HepG2 (cell line): ENCODE results near the gene NUDT10. TPM values are rescaled to one million over a fixed set of nuclear protein-coding genes. Genes with fewer than 3 reads are reported as not detected.

Source experiments
- ATAC-seq: fragments of 200-7000 bp; cut with Tn5 transposase; 3 replicates; pipeline ENCODE4 v1.9.1; 2020; ENCODE audit warnings: mild to moderate bottlenecking, moderate library complexity
- BruUV-seq: library from RNA; stranded (reverse); fragments of 400-500 nt; replicated peaks from 2 replicates; lab custom pipeline; 2021; lab: Mats Ljungman, UMichigan
- CTCF ChIA-PET: fragments of 300-600 bp; formaldehyde crosslinking; extraction: SDS; loops from one replicate; lab custom pipeline; 2021; ENCODE audit warnings: low total read pairs, inconsistent platforms, low intra/inter-chr PET ratio; lab: Yijun Ruan, JAX
- POLR2A ChIA-PET: fragments of 350-600 bp; sonication (Branson Sonifier 250); formaldehyde crosslinking; loops from one replicate; lab custom pipeline; 2020; ENCODE audit warnings: antibody characterized with exemption, inconsistent platforms; lab: Yijun Ruan, JAX
- DNase-seq: peaks from one replicate; pipeline ENCODE4 v3.0.0-alpha.2; 2015; ENCODE audit warnings: low spot score
- FAIRE-seq: peaks from 3 replicates; lab custom pipeline; 2011; peaks lifted over from hg19 to GRCh38; lab: Jason Lieb, UNC
- H2AFZ ChIP-seq: one replicate; pipeline ENCODE4 v1.6.1; 2011; ENCODE audit warnings: low read length, inconsistent platforms
- H3K27ac ChIP-seq: fragments of 300-600 bp; 3 replicates; pipeline ENCODE4 v1.8.0; 2011; ENCODE audit warnings: mixed run types, mild to moderate bottlenecking, mixed read lengths, low read length, inconsistent platforms; ENCODE audit not compliant: insufficient read depth; ENCODE audit errors: extremely low read length
- H3K27me3 ChIP-seq, 2 experiments: fragments of 200-600 bp in 1 of 2; 2 replicates in 1 of 2; 3 replicates in 1 of 2; pipeline versions ENCODE4 v1.6.0 to v1.8.0; 2011; ENCODE audit warnings: low read length in 2 of 2, mild to moderate bottlenecking in 2 of 2, moderate library complexity in 2 of 2, inconsistent platforms in 1 of 2; ENCODE audit not compliant: insufficient read depth in 2 of 2, control insufficient read depth in 1 of 2
- H3K36me3 ChIP-seq, 2 experiments: fragments of 200-600 bp in 1 of 2; replicated peaks in 1 of 2; 2 replicates in 1 of 2; 3 replicates in 1 of 2; pipeline versions ENCODE4 v1.5.1 to v1.8.0; 2011; ENCODE audit warnings: low read length in 2 of 2, inconsistent platforms in 1 of 2; ENCODE audit not compliant: insufficient read depth in 2 of 2, control insufficient read depth in 1 of 2
- H3K4me1 ChIP-seq: 2 replicates; pipeline ENCODE4 v1.5.1; 2012; ENCODE audit warnings: low read length, inconsistent platforms; ENCODE audit not compliant: insufficient read depth
- H3K4me2 ChIP-seq: 2 replicates; pipeline ENCODE4 v1.6.0; 2011; ENCODE audit warnings: low read depth, low read length, inconsistent platforms
- H3K4me3 ChIP-seq, 3 experiments: fragments of 200-600 bp in 1 of 3; sonication (generic), shearing (Covaris generic) in 1 of 3; replicated peaks in 1 of 3; 2 replicates each; pipeline ENCODE4 v1.5.1; 2011 to 2016; ENCODE audit warnings: low read length in 3 of 3, inconsistent platforms in 2 of 3, low read depth in 2 of 3, mild to moderate bottlenecking in 2 of 3, control low read depth in 1 of 3, mixed read lengths in 1 of 3; ENCODE audit not compliant: insufficient read depth in 1 of 3
- H3K79me2 ChIP-seq: one replicate; pipeline ENCODE4 v1.6.1; 2011; ENCODE audit warnings: low read length, inconsistent platforms; ENCODE audit not compliant: insufficient read depth
- H3K9ac ChIP-seq: 2 replicates; pipeline ENCODE4 v1.6.0; 2011; ENCODE audit warnings: mild to moderate bottlenecking, low read depth, low read length, inconsistent platforms; ENCODE audit not compliant: insufficient read depth
- H3K9me3 ChIP-seq: 2 replicates; pipeline ENCODE4 v1.5.1; 2012; ENCODE audit warnings: mild to moderate bottlenecking, low read length
- H4K20me1 ChIP-seq: 2 replicates; pipeline ENCODE4 v1.6.0; 2011; ENCODE audit warnings: inconsistent platforms, mild to moderate bottlenecking, low read length, moderate library complexity; ENCODE audit not compliant: insufficient read depth
- HMG20B ChIP-seq: conservative IDR thresholded peaks from 2 replicates; pipeline ENCODE4 v1.6.1; 2016; ENCODE audit warnings: missing genetic modification reagents, missing compliant biosample characterization
- HNRNPLL ChIP-seq: fragments of 200-400 bp; formaldehyde crosslinking; IDR thresholded peaks from 2 replicates; pipeline ENCODE4 v1.6.1; 2017; ENCODE audit warnings: mild to moderate bottlenecking, low read depth, low read length; ENCODE audit not compliant: poor library complexity, severe bottlenecking
- KDM2A ChIP-seq: sonication (generic); formaldehyde crosslinking; IDR thresholded peaks from 2 replicates; pipeline ENCODE4 v1.4.0; 2020; ENCODE audit warnings: low read depth, missing genetic modification reagents, borderline replicate concordance
- PAF1 ChIP-seq: IDR thresholded peaks from 2 replicates; pipeline ENCODE4 v1.6.1; 2016; ENCODE audit warnings: missing genetic modification reagents, missing compliant biosample characterization
- RAD21 ChIP-seq: fragments of 450-650 bp; formaldehyde crosslinking; IDR thresholded peaks from 2 replicates; pipeline ENCODE4 v1.5.0; 2020; ENCODE audit warnings: mild to moderate bottlenecking
- RFXAP ChIP-seq: sonication (generic); formaldehyde crosslinking; IDR thresholded peaks from 2 replicates; pipeline ENCODE4 v1.4.0; 2020; ENCODE audit warnings: missing genetic modification reagents, borderline replicate concordance
- SMAD1 ChIP-seq: sonication (generic); formaldehyde crosslinking; IDR thresholded peaks from 2 replicates; pipeline ENCODE4 v1.4.0; 2020; ENCODE audit warnings: missing genetic modification reagents, low read depth, mild to moderate bottlenecking, borderline replicate concordance
- TBX3 ChIP-seq: fragments of 450-650 bp; IDR thresholded peaks from 2 replicates; pipeline ENCODE4 v1.6.1; 2017; ENCODE audit warnings: antibody characterized with exemption, mild to moderate bottlenecking, inconsistent platforms, borderline replicate concordance
- ZKSCAN1 ChIP-seq: fragments of 150-350 bp; IDR thresholded peaks from 2 replicates; pipeline ENCODE4 v1.6.1; 2014; ENCODE audit warnings: low read length
- ZNF251 ChIP-seq: sonication (generic); formaldehyde crosslinking; IDR thresholded peaks from 2 replicates; pipeline ENCODE4 v1.9.0; 2021; ENCODE audit warnings: mild to moderate bottlenecking, missing genetic modification reagents
- ZNF572 ChIP-seq: sonication (generic); formaldehyde crosslinking; IDR thresholded peaks from 2 replicates; pipeline ENCODE4 v1.5.1; 2020; ENCODE audit warnings: mild to moderate bottlenecking, missing genetic modification reagents
- ZNF768 ChIP-seq: sonication (generic); formaldehyde crosslinking; IDR thresholded peaks from 2 replicates; pipeline ENCODE4 v1.4.0; 2020; ENCODE audit warnings: missing genetic modification reagents
- ZSCAN25 ChIP-seq: sonication (generic); formaldehyde crosslinking; IDR thresholded peaks from 2 replicates; pipeline ENCODE4 v1.8.0; 2022; ENCODE audit warnings: mild to moderate bottlenecking, missing genetic modification reagents
- WGBS: methylation state at CpG from one replicate; pipeline ENCODE4 v1.1.6; 2017; ENCODE audit warnings: low lambda C conversion rate; 5-methylcytosine and 5-hydroxymethylcytosine counted together
- in situ Hi-C: cut with HindIII; loops from 2 replicates; pipeline ENCODE4 v1.10.0; 2017; ENCODE audit warnings: low pct_unique_long_range_greater_than_20kb; ENCODE audit not compliant: extremely low pct_ligation_motif_present
- intact Hi-C: fragments of 100-400 bp; cut with micrococcal nuclease; formaldehyde crosslinking; loops from one replicate; pipeline ENCODE4 v1.10.0; 2022; ENCODE audit not compliant: unreplicated experiment
- polyA plus RNA-seq, 8 experiments: library from polyadenylated mRNA; depleted of rRNA in 3 of 8; stranded (reverse) in 7 of 8; unstranded in 1 of 8; fragments of >200 nt; fragmentation: Illumina TruSeq in 4 of 8; extraction: Trizol in 4 of 8; gene quantifications; 2 replicates each; pipeline versions ENCODE4 v1.2.1 to v1.2.3, GENCODE V29; 2011 to 2016; ENCODE audit warnings: low read depth in 4 of 8, missing spikeins in 1 of 8, mixed read lengths in 1 of 8; ENCODE audit not compliant: insufficient read depth in 1 of 8
- total RNA-seq, 5 experiments: library from RNA; depleted of rRNA; stranded (reverse); fragments of >200 nt; fragmentation: Illumina TruSeq; extraction: Trizol; gene quantifications; 2 replicates each; pipeline ENCODE4 v1.2.3, GENCODE V29; 2016; ENCODE audit warnings: low read depth in 1 of 5
- TF ChIP-seq, protein P1 (sequence below): IDR thresholded peaks from 2 replicates; pipeline ENCODE4 v1.6.1; 2016; ENCODE audit warnings: mild to moderate bottlenecking, missing biosample characterization, missing genetic modification reagents
- TF ChIP-seq, protein P2 (sequence below): sonication (generic); formaldehyde crosslinking; IDR thresholded peaks from 2 replicates; pipeline ENCODE4 v1.5.0; 2020; ENCODE audit warnings: missing genetic modification reagents
- TF ChIP-seq, protein P3 (sequence below): IDR thresholded peaks from 2 replicates; pipeline ENCODE4 v1.6.1; 2012; ENCODE audit warnings: low read depth, low read length, improper control_type of control experiment
- TF ChIP-seq, protein P4 (sequence below): sonication (generic); formaldehyde crosslinking; IDR thresholded peaks from 2 replicates; pipeline ENCODE4 v1.4.0; 2020; ENCODE audit warnings: mild to moderate bottlenecking, missing genetic modification reagents

NUDT10 gene
- total and polyA plus RNA-seq, 2 of the 13 experiments (the other 11 are each of a cell fraction or from before 2014, with no cell fraction given), result not detected

DNA sequence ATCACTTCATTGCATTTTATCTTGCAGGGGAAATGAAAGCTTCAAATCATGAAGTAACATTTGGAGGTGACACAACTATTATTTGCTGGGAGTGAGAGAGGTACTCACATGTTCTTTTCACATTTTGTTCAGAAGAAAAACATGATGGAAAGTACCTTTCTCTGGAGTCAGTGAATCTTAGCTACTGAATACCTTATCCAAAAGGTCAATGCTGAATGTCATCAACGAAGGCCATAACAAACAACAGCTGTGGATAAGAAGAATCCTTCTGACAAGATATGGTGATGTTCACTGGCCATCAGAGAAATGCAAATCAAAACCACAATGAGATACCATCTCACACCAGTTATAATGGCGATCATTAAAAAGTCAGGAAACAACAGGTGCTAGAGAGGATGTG is 36.5 kb upstream of the NUDT10 start:
- in situ Hi-C loops, result no loop called here
- TF ChIP-seq PAF1 (CRISPR knock-in tag) (no peak), ZNF572 (no peak), ZNF768 (no peak), RAD21 (CRISPR knock-in tag) (no peak), ZSCAN25 (CRISPR knock-in tag) (no peak), ZNF251 (CRISPR knock-in tag) (no peak), TBX3 (no peak), KDM2A (no peak), RFXAP (CRISPR knock-in tag) (no peak), HNRNPLL (no peak), SMAD1 (CRISPR knock-in tag) (no peak), HMG20B (CRISPR knock-in tag) (no peak), ZKSCAN1 (no peak)
- TF ChIP-seq, protein P1, sequence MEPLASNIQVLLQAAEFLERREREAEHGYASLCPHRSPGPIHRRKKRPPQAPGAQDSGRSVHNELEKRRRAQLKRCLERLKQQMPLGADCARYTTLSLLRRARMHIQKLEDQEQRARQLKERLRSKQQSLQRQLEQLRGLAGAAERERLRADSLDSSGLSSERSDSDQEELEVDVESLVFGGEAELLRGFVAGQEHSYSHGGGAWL (CRISPR knock-in tag), result no peak
- TF ChIP-seq, protein P2, sequence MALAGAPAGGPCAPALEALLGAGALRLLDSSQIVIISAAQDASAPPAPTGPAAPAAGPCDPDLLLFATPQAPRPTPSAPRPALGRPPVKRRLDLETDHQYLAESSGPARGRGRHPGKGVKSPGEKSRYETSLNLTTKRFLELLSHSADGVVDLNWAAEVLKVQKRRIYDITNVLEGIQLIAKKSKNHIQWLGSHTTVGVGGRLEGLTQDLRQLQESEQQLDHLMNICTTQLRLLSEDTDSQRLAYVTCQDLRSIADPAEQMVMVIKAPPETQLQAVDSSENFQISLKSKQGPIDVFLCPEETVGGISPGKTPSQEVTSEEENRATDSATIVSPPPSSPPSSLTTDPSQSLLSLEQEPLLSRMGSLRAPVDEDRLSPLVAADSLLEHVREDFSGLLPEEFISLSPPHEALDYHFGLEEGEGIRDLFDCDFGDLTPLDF (CRISPR knock-in tag), result no peak
- TF ChIP-seq, protein P3, sequence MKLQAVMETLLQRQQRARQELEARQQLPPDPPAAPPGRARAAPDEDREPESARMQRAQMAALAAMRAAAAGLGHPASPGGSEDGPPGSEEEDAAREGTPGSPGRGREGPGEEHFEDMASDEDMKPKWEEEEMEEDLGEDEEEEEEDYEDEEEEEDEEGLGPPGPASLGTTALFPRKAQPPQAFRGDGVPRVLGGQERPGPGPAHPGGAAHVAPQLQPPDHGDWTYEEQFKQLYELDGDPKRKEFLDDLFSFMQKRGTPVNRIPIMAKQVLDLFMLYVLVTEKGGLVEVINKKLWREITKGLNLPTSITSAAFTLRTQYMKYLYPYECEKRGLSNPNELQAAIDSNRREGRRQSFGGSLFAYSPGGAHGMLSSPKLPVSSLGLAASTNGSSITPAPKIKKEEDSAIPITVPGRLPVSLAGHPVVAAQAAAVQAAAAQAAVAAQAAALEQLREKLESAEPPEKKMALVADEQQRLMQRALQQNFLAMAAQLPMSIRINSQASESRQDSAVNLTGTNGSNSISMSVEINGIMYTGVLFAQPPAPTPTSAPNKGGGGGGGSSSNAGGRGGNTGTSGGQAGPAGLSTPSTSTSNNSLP, result no peak
- TF ChIP-seq, protein P4, sequence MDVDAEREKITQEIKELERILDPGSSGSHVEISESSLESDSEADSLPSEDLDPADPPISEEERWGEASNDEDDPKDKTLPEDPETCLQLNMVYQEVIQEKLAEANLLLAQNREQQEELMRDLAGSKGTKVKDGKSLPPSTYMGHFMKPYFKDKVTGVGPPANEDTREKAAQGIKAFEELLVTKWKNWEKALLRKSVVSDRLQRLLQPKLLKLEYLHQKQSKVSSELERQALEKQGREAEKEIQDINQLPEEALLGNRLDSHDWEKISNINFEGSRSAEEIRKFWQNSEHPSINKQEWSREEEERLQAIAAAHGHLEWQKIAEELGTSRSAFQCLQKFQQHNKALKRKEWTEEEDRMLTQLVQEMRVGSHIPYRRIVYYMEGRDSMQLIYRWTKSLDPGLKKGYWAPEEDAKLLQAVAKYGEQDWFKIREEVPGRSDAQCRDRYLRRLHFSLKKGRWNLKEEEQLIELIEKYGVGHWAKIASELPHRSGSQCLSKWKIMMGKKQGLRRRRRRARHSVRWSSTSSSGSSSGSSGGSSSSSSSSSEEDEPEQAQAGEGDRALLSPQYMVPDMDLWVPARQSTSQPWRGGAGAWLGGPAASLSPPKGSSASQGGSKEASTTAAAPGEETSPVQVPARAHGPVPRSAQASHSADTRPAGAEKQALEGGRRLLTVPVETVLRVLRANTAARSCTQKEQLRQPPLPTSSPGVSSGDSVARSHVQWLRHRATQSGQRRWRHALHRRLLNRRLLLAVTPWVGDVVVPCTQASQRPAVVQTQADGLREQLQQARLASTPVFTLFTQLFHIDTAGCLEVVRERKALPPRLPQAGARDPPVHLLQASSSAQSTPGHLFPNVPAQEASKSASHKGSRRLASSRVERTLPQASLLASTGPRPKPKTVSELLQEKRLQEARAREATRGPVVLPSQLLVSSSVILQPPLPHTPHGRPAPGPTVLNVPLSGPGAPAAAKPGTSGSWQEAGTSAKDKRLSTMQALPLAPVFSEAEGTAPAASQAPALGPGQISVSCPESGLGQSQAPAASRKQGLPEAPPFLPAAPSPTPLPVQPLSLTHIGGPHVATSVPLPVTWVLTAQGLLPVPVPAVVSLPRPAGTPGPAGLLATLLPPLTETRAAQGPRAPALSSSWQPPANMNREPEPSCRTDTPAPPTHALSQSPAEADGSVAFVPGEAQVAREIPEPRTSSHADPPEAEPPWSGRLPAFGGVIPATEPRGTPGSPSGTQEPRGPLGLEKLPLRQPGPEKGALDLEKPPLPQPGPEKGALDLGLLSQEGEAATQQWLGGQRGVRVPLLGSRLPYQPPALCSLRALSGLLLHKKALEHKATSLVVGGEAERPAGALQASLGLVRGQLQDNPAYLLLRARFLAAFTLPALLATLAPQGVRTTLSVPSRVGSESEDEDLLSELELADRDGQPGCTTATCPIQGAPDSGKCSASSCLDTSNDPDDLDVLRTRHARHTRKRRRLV (CRISPR knock-in tag), result no peak

More for the DNA sequence above, 36.5 kb upstream of the NUDT10 start:
- POLR2A ChIA-PET, result no interaction called here
- H3K4me3 ChIP-seq, result no peak overlapping the region
- ATAC-seq (no peak), DNase-seq (no peak), FAIRE-seq (no peak)
- no peaks in the 10 kb centered on the region for H3K36me3 ChIP-seq
- H3K4me1 ChIP-seq, result no peaks in the 10 kb centered on the region
- no peaks in the 10 kb centered on the region for H4K20me1 ChIP-seq
- no peaks in the 10 kb centered on the region for H3K27me3 ChIP-seq
- H3K79me2 ChIP-seq, result no peaks in the 10 kb centered on the region
- BruUV-seq, result no TSS peak
- CTCF ChIA-PET, result no interaction called here
- no peak overlapping the region for H3K4me2 ChIP-seq
- 4% methylated on average over 2 of the region's 2 CpGs for WGBS
- no peak overlapping the region for H3K9ac ChIP-seq
- no peaks in the 10 kb centered on the region for H3K9me3 ChIP-seq
- no peak overlapping the region for H2AFZ ChIP-seq
- intact Hi-C loops, result no loop called here
- H3K27ac ChIP-seq, result no peak overlapping the region
